ENCODE results near the gene RFC5.

RFC5 gene

DNA sequence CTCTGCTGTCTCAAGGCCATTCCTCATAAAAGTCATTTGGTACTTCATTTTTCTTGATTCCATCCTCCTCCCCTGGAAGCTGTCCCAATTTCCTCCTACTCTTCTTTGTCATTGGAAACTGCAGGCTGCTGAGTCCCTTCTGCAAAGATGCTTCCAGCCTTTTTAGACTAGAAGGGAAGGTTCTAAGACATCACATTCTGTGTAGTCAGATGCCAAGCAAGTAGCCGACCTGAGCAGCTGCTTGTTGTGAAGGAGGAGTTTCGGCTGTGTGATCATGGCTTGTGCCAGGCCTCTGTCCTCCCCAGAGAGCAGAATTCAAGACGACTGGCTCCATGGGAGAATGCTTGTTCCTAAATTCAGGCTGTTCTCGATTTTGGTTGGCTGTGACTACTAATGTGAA lies 8.7 kb downstream of the RFC5 start:
- TF ChIP-seq, protein P1, sequence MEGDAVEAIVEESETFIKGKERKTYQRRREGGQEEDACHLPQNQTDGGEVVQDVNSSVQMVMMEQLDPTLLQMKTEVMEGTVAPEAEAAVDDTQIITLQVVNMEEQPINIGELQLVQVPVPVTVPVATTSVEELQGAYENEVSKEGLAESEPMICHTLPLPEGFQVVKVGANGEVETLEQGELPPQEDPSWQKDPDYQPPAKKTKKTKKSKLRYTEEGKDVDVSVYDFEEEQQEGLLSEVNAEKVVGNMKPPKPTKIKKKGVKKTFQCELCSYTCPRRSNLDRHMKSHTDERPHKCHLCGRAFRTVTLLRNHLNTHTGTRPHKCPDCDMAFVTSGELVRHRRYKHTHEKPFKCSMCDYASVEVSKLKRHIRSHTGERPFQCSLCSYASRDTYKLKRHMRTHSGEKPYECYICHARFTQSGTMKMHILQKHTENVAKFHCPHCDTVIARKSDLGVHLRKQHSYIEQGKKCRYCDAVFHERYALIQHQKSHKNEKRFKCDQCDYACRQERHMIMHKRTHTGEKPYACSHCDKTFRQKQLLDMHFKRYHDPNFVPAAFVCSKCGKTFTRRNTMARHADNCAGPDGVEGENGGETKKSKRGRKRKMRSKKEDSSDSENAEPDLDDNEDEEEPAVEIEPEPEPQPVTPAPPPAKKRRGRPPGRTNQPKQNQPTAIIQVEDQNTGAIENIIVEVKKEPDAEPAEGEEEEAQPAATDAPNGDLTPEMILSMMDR (IDR thresholded peaks at IDR 0.05) = no peak
- DNase-seq (ENCODE audit: low spot score) = no peak
- no peak overlapping the region for H3K4me3 ChIP-seq
- H3K27ac ChIP-seq = no peak overlapping the region

DNA sequence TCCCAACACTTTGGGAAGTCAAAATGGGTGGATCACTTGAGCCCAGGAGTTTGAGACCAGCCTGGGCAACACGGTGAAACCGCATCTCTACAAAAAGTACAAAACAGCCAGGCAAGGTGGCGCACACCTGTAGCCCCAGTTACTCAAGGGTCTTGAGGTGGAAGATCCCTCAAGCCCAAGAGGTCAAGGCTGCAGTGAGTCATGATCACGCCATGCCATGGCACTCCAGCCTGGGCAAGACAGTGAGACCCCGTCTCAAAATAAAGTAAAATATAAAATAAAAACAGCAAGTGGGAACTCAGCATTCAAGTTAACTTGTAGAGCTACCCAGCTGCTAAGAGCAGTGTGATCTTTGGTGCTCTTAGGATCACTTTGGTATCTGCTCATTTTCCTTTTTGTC lies 12.7 kb downstream of the RFC5 start:
- no peak for DNase-seq (ENCODE audit: low spot score)
- Histone ChIP-seq H3K4me3 (no peak overlapping the region), H3K27ac (no peak overlapping the region)
- TF ChIP-seq, protein P1 (IDR thresholded peaks at IDR 0.05) = no peak

DNA sequence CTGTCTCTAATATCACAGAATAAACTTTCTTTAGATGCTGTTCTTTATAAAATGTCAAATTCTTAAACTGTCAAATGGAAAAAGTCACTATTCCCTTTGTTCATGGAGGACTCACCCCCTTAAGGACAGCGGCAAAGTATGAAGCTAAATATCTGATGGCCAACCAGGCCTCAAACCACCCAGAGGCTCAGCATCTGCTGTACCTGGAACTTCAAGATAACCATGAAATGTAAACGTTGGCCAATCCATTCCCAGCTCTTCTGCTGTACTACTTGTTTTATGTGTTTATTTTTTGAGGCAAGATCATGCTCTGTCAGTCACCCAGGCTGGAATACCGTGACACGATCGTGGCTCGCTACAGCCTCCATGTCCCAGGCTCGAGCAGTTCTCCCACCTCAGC lies 15.7 kb downstream of the RFC5 start:
- DNase-seq (ENCODE audit: low spot score) = no peak
- TF ChIP-seq, protein P1 (IDR thresholded peaks at IDR 0.05) = no peak
- no peak overlapping the region for H3K4me3 ChIP-seq
- no peak overlapping the region for H3K27ac ChIP-seq

DNA sequence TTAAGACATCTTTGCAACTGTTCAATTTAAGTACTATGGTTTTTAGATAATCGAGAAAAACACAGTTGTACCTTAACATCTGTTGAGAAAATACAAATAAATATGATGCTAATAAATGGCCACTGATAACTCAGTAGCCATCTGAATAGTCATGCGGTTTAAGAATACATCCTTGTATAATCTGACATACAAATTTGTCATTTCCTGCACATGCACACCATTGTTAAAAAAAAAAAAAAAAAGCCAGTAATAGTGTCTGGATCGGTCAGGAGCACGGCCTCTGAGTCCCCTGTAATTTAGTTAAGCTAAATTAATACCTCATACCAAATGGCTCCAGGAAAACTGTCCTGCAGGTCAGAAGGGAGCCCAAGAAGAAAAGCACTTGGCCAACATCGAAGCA lies 16.8 kb downstream of the RFC5 start:
- Histone ChIP-seq H3K4me3 (no peak overlapping the region), H3K27ac (no peak overlapping the region)
- TF ChIP-seq, protein P1 (IDR thresholded peaks at IDR 0.05) = no peak
- DNase-seq (ENCODE audit: low spot score) = no peak

DNA sequence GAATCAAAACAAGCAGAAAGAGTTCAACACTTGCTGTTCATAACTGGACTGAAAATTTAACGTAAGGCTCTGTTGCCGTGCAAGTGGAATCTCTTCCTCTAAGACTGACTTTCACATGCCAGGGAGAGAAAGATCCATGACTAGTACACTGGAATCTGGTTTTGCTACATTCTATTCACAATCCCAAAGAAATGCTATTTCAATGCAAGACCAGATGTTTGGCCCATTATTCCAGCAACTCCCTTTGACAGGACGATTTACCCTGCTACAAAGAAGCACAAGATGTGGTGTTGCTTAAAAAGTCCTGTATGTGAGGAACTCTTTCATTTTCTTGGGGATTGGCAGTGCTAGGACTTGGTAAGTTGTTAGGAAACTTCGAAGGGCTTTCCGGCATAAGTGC lies 17.4 kb downstream of the RFC5 start:
- H3K27ac ChIP-seq = no peak overlapping the region
- TF ChIP-seq, protein P1 (IDR thresholded peaks at IDR 0.05) = no peak
- no peak for DNase-seq (ENCODE audit: low spot score)

DNA sequence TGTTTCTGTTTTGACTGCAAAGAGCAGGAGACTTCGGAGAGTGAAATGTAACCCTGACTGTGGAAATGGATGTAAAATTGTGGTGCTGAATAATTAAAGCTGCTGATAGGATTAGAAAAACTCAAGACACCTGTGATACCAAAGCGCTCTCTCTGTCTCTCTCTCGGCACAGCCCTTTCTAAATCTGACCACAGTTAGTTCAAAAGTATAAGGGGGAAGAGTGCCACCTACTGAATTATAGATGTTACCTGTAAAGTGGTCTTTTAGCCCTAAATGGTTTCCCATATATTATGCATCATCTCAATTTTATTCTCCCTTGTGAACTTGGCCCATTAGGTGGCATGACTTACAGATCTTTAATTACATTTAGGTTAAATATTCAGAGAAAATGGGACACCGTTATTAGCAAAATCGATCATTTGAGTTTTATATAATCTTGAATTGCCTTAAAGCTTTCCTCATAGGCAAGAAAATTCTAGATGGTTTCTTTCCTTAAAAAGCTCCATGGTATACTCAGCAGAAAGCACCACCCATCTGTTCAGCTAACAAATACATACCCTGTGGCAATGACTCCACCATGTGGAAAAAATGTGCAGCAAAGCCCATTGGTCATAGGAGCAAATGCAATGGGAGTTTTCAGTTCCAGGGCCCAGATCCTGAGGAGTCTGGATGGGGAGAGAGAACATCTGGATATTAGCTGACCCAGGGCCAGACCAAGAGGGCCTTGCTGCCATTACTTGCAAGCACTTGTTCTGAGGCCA lies 18.1 kb downstream of the RFC5 start:
- Histone ChIP-seq H3K4me3 (no peak overlapping the region), H3K27ac (no peak overlapping the region)
- DNase-seq (ENCODE audit: low spot score) = no peak
- TF ChIP-seq, protein P1 (IDR thresholded peaks at IDR 0.05) = no peak

More for the DNA sequence above, 17.4 kb downstream of the RFC5 start:
- no peak overlapping the region for H3K4me3 ChIP-seq

All from coronary artery (tissue), 2 donors.